Gastroesophageal sphincter (tissue), 4 donors: ENCODE data around the gene HSPA12A. TPM values are rescaled to one million over a fixed set of nuclear protein-coding genes. Genes with fewer than 3 reads are reported as not detected.

Source experiments
- ATAC-seq: fragments of 150-250 bp; one replicate; pipeline ENCODE4 v1.9.1; 2016; ENCODE audit warnings: mild to moderate bottlenecking, moderate library complexity
- H3K27ac ChIP-seq, 4 donors: fragments of 200-600 bp; sonication (generic) in 3 of 4; 1 replicate in 3 of 4; 2 replicates in 1 of 4; pipeline ENCODE4 v1.5.1; 2016 to 2019
- H3K27me3 ChIP-seq: fragments of 200-600 bp; sonication (generic); one replicate; pipeline ENCODE4 v1.5.1; 2019
- H3K36me3 ChIP-seq, 2 donors: fragments of 200-600 bp; sonication (generic); one replicate each; pipeline ENCODE4 v1.5.1; 2019; ENCODE audit warnings: control low read depth in 1 of 2
- H3K4me1 ChIP-seq, 3 donors: fragments of 200-600 bp; sonication (generic); 1 replicate in 2 of 3; 2 replicates in 1 of 3; pipeline ENCODE4 v1.5.1; 2016 to 2019; ENCODE audit warnings: control low read depth in 2 of 3
- H3K4me3 ChIP-seq, 2 donors: fragments of 200-600 bp; sonication (generic); one replicate each; pipeline ENCODE4 v1.5.1; 2019; ENCODE audit warnings: mild to moderate bottlenecking in 1 of 2, moderate library complexity in 1 of 2
- H3K9me3 ChIP-seq, 3 donors: fragments of 200-600 bp; sonication (generic); one replicate each; pipeline ENCODE4 v1.5.1; 2017 to 2019; ENCODE audit warnings: control low read depth in 2 of 3
- CTCF ChIP-seq, 4 experiments: fragments of 200-600 bp in 2 of 4; fragments of 450-650 bp in 2 of 4; sonication (generic) in 1 of 4; IDR thresholded peaks; one replicate each; pipeline ENCODE4 v1.5.1; 2017 to 2019; ENCODE audit warnings: antibody characterized with exemption in 4 of 4, mild to moderate bottlenecking in 2 of 4, moderate library complexity in 2 of 4
- EP300 ChIP-seq: sonication (generic); formaldehyde crosslinking; IDR thresholded peaks from one replicate; pipeline ENCODE4 v1.6.1; 2017; ENCODE audit warnings: antibody characterized with exemption, mild to moderate bottlenecking
- POLR2A ChIP-seq, 2 donors: fragments of 450-650 bp; IDR thresholded peaks; one replicate each; pipeline ENCODE4 v1.6.1; 2017; ENCODE audit warnings: antibody characterized with exemption in 2 of 2, mild to moderate bottlenecking in 2 of 2, moderate library complexity in 1 of 2
- POLR2AphosphoS5 ChIP-seq: sonication (generic); formaldehyde crosslinking; IDR thresholded peaks from one replicate; pipeline ENCODE4 v1.6.1; 2017; ENCODE audit warnings: antibody characterized with exemption
- WGBS, 2 donors: methylation state at CpG; one replicate each; pipeline ENCODE4 v1.1.5; 2018; ENCODE audit warnings: low coverage in 1 of 2; 5-methylcytosine and 5-hydroxymethylcytosine counted together
- total RNA-seq, 4 donors: library from RNA; depleted of rRNA; stranded (reverse); fragments of >200 nt; gene quantifications; one replicate each; pipeline ENCODE4 v1.1.0, GENCODE V29; 2016

HSPA12A gene
- total RNA-seq, 4 donors from 2014 or later = 12.3 to 26.3 (median 20.6) TPM

GRCh38 chr10:116781370-116781884, 39.1 kb upstream of the HSPA12A start:
- Histone ChIP-seq H3K4me1 (no peaks in the 10 kb centered on the region), H3K36me3 (no peaks in the 10 kb centered on the region), H3K27me3 (no peaks in the 10 kb centered on the region), H3K9me3 (no peaks in the 10 kb centered on the region), H3K4me3 (no peak overlapping the region), H3K27ac (no peak overlapping the region)
- no peak for TF ChIP-seq CTCF (IDR thresholded peaks at IDR 0.05)
- TF ChIP-seq POLR2A (IDR thresholded peaks at IDR 0.05) = no peak
- no peak for TF ChIP-seq POLR2AphosphoS5
- TF ChIP-seq EP300 = no peak
- WGBS, 2 donors = 70 to 75% methylated on average over 6 to 7 of the region's 7 CpGs
- no peak for ATAC-seq

- Histone ChIP-seq H3K4me3 (no peak overlapping the region), H3K27me3 (no peaks in the 10 kb centered on the region), H3K9me3 (no peaks in the 10 kb centered on the region), H3K4me1 (no peaks in the 10 kb centered on the region), H3K36me3 (no peaks in the 10 kb centered on the region), H3K27ac (no peak overlapping the region)
- no peak for ATAC-seq
- TF ChIP-seq EP300 (no peak), CTCF (IDR thresholded peaks at IDR 0.05) (no peak), POLR2A (IDR thresholded peaks at IDR 0.05) (no peak), POLR2AphosphoS5 (no peak)
- 85 to 100% methylated on average over 2 of the region's 3 CpGs for WGBS, 2 donors
Measured at GRCh38 chr10:116780691-116781205, 38.4 kb upstream of the HSPA12A start.

- Histone ChIP-seq H3K9me3 (no peaks in the 10 kb centered on the region), H3K36me3 (no peaks in the 10 kb centered on the region), H3K27me3 (peaks cover 5% of the 10 kb centered on the region), H3K4me3 (no peak overlapping the region), H3K4me1 (no peaks in the 10 kb centered on the region), H3K27ac (no peak overlapping the region)
- no peak for ATAC-seq
- 40 to 81% methylated on average over 2 to 9 of the region's 16 CpGs for WGBS, 2 donors
- TF ChIP-seq CTCF (IDR thresholded peaks at IDR 0.05) (no peak), EP300 (no peak), POLR2AphosphoS5 (no peak), POLR2A (IDR thresholded peaks at IDR 0.05) (no peak)
Measured at GRCh38 chr10:116779076-116779687, 36.8 kb upstream of the HSPA12A start.

GRCh38 chr10:116777006-116777405, 34.6 kb upstream of the HSPA12A start:
- Histone ChIP-seq H3K27me3 (peaks cover 5% of the 10 kb centered on the region), H3K4me1 (peaks cover 0 to 2% (median 0%) of the 10 kb centered on the region in 3 donors), H3K36me3 (no peaks in the 10 kb centered on the region), H3K9me3 (no peaks in the 10 kb centered on the region), H3K27ac (no peak overlapping the region), H3K4me3 (no peak overlapping the region)
- no peak for TF ChIP-seq POLR2AphosphoS5
- TF ChIP-seq POLR2A (IDR thresholded peaks at IDR 0.05) = no peak
- no peak for TF ChIP-seq EP300
- TF ChIP-seq CTCF (IDR thresholded peaks at IDR 0.05) = no peak
- 79 to 80% methylated on average over 8 of the region's 8 CpGs for WGBS, 2 donors
- no peak for ATAC-seq
